ES-I3 (cell line): Measurements from ENCODE around the gene NPLOC4.
A peak's percentile ranks its signal among the peaks of the same experiment; 100 is the strongest.

Source experiments
- H3K36me3 ChIP-seq: 2 replicates; pipeline ENCODE4 v1.6.1; 2013; ENCODE audit warnings: mild to moderate bottlenecking, low read length, control low read depth, moderate library complexity; ENCODE audit not compliant: insufficient read depth
- H3K4me1 ChIP-seq: 2 replicates; pipeline ENCODE4 v1.6.1; 2013; ENCODE audit warnings: mild to moderate bottlenecking, control low read depth, low read length; ENCODE audit not compliant: insufficient read depth
- H3K9ac ChIP-seq: 2 replicates; pipeline ENCODE4 v1.6.1; 2013; ENCODE audit warnings: low read depth, mild to moderate bottlenecking, low read length, moderate library complexity
- H3K9me3 ChIP-seq: 2 replicates; pipeline ENCODE4 v1.6.1; 2013; ENCODE audit warnings: mild to moderate bottlenecking, low read length, moderate library complexity; ENCODE audit not compliant: control insufficient read depth, insufficient read depth

NPLOC4 gene

GRCh38 chr17:81523402-81524038 is 113.4 kb downstream of the NPLOC4 start:
- peaks cover 6% of the 10 kb centered on the region for H3K4me1 ChIP-seq
- H3K36me3 ChIP-seq = no peaks in the 10 kb centered on the region
- H3K9ac ChIP-seq = no peak overlapping the region
- H3K9me3 ChIP-seq = no peaks in the 10 kb centered on the region

GRCh38 chr17:81522491-81523401 is 114.2 kb downstream of the NPLOC4 start:
- Histone ChIP-seq H3K36me3 (no peaks in the 10 kb centered on the region), H3K4me1 (peaks cover 13% of the 10 kb centered on the region), H3K9me3 (no peaks in the 10 kb centered on the region), H3K9ac (no peak overlapping the region; the same call in 1 of the 2 replicates)

GRCh38 chr17:81520021-81520901 is 116.7 kb downstream of the NPLOC4 start:
- no peaks in the 10 kb centered on the region for H3K36me3 ChIP-seq
- H3K4me1 ChIP-seq = peaks cover 27% of the 10 kb centered on the region
- peak overlapping the region; percentile 49; the same call in 1 of the 2 replicates for H3K9ac ChIP-seq
- no peaks in the 10 kb centered on the region for H3K9me3 ChIP-seq

- no peaks in the 10 kb centered on the region for H3K36me3 ChIP-seq
- H3K9me3 ChIP-seq = no peaks in the 10 kb centered on the region
- H3K9ac ChIP-seq = peak overlapping the region; percentile 49
- H3K4me1 ChIP-seq = peaks cover 27% of the 10 kb centered on the region
These were observed 117.5 kb downstream of the NPLOC4 start for GRCh38 chr17:81519284-81520020.

- Histone ChIP-seq H3K4me1 (peaks cover 27% of the 10 kb centered on the region), H3K9me3 (no peaks in the 10 kb centered on the region), H3K9ac (peak overlapping the region; percentile 49), H3K36me3 (no peaks in the 10 kb centered on the region)
These were observed 118.1 kb downstream of the NPLOC4 start for GRCh38 chr17:81518785-81519283.

GRCh38 chr17:81518113-81518784 is 118.7 kb downstream of the NPLOC4 start:
- H3K9ac ChIP-seq = peak overlapping the region; percentile 49

GRCh38 chr17:81517339-81518112 is 119.4 kb downstream of the NPLOC4 start:
- Histone ChIP-seq H3K36me3 (no peaks in the 10 kb centered on the region), H3K4me1 (peaks cover 27% of the 10 kb centered on the region), H3K9me3 (no peaks in the 10 kb centered on the region), H3K9ac (peak overlapping the region; percentile 49)

More at GRCh38 chr17:81518113-81518784, 118.7 kb downstream of the NPLOC4 start:
- H3K4me1 ChIP-seq = peaks cover 27% of the 10 kb centered on the region
- H3K9me3 ChIP-seq = no peaks in the 10 kb centered on the region
- no peaks in the 10 kb centered on the region for H3K36me3 ChIP-seq

GRCh38 chr17:81517009-81517338 is 119.9 kb downstream of the NPLOC4 start:
- no peaks in the 10 kb centered on the region for H3K9me3 ChIP-seq
- H3K4me1 ChIP-seq = peaks cover 27% of the 10 kb centered on the region
- peaks cover 3% of the 10 kb centered on the region for H3K36me3 ChIP-seq
- no peak overlapping the region for H3K9ac ChIP-seq

- peak overlapping the region; percentile 92; the same call in 1 of the 2 replicates for H3K9ac ChIP-seq
- peaks cover 27% of the 10 kb centered on the region for H3K4me1 ChIP-seq
- peaks cover 3% of the 10 kb centered on the region; the same call in 1 of the 2 replicates for H3K9me3 ChIP-seq
- peaks cover 8% of the 10 kb centered on the region for H3K36me3 ChIP-seq
These were observed 120.5 kb downstream of the NPLOC4 start for GRCh38 chr17:81516439-81516838.

GRCh38 chr17:81515530-81516041 is 121.3 kb downstream of the NPLOC4 start:
- peak overlapping the region; percentile 92 for H3K9ac ChIP-seq
- H3K4me1 ChIP-seq = peaks cover 26% of the 10 kb centered on the region
- peaks cover 17% of the 10 kb centered on the region for H3K36me3 ChIP-seq
- peaks cover 4% of the 10 kb centered on the region; the same call in 1 of the 2 replicates for H3K9me3 ChIP-seq

- peaks cover 21% of the 10 kb centered on the region; the same call in 1 of the 2 replicates for H3K4me1 ChIP-seq
- peaks cover 23% of the 10 kb centered on the region for H3K36me3 ChIP-seq
- H3K9me3 ChIP-seq = peaks cover 4% of the 10 kb centered on the region; the same call in 1 of the 2 replicates
- H3K9ac ChIP-seq = peak overlapping the region; percentile 92
These were observed 122.0 kb downstream of the NPLOC4 start for GRCh38 chr17:81514739-81515529.

- H3K9ac ChIP-seq = peak overlapping the region; percentile 92
- H3K4me1 ChIP-seq = peaks cover 21% of the 10 kb centered on the region; the same call in 1 of the 2 replicates
- peaks cover 28% of the 10 kb centered on the region for H3K36me3 ChIP-seq
- H3K9me3 ChIP-seq = peaks cover 4% of the 10 kb centered on the region; the same call in 1 of the 2 replicates
These were observed 122.5 kb downstream of the NPLOC4 start for GRCh38 chr17:81514489-81514738.
